SH-SY5Y (cell line): ENCODE results near the gene GPR17.

Source experiments
- GATA2 ChIP-seq: IDR thresholded peaks from 2 replicates; pipeline ENCODE4 v1.6.1; 2011; ENCODE audit warnings: mild to moderate bottlenecking, low read depth, low read length
- GATA3 ChIP-seq: IDR thresholded peaks from 2 replicates; pipeline ENCODE4 v1.6.1; 2011; ENCODE audit warnings: low read depth, mild to moderate bottlenecking, low read length, moderate library complexity

DNA sequence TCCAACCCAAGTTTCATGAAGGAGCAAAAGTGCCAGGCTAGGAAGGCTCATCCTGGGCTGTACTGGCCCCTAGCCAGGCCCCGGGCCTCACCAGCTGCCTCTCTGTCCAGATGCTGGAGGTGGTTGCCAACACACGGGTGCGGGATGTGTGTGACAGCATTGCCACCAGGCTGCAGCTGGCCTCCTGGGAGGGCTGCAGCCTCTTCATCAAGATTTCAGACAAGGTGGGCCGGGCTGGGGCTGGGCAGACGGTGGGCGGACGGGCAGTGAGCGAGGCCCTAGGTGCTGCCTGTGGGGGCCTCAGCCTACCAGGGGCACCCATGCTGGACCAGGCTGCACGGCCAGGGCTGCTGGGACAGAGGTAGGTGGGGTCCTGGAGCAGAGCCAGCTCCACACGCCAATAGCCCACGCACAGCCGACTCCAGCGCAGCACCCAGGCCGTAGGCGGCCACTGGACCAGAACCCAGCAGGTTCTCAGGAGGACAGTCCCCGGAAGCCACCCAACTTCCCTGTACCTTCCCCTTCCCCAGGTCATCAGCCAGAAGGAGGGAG lies 11.8 kb upstream of the GPR17 start:
- TF ChIP-seq GATA3 (no peak), GATA2 (no peak)
